Activated CD8-positive, alpha-beta T cell treated with anti-CD3 and anti-CD28 coated beads for 36 hours (primary cell): ENCODE results near the gene WDR70. TPM values are rescaled to one million over a fixed set of nuclear protein-coding genes. Genes with fewer than 3 reads are reported as not detected.
"Not testable (repeated sequence)": the region's sequence is repeated elsewhere in the genome, so short reads cannot be mapped to it uniquely, and the experiment has no call there.

Experiments used
- ATAC-seq: fragments of 200-7000 bp; cut with Tn5 transposase; one replicate; pipeline ENCODE4 v1.10.0; 2021; ENCODE audit warnings: mild to moderate bottlenecking, moderate library complexity
- CTCF ChIA-PET: fragments of 350-600 bp; sonication (Branson Sonifier 250); formaldehyde crosslinking; loops from one replicate; lab custom pipeline; 2021; ENCODE audit warnings: antibody characterized with exemption; lab: Charles Lee
- POLR2A ChIA-PET: fragments of 350-600 bp; sonication (Branson Sonifier 250); formaldehyde crosslinking; loops from one replicate; lab custom pipeline; 2021; ENCODE audit warnings: antibody characterized with exemption; lab: Charles Lee
- DNase-seq: peaks from one replicate; pipeline ENCODE4 v3.0.0-alpha.2; 2020
- H3K27ac Mint-ChIP-seq: one replicate; pipeline ENCODE4 v1.8.0; 2021; ENCODE audit warnings: mild to moderate bottlenecking, mixed read lengths
- H3K27me3 Mint-ChIP-seq: one replicate; pipeline ENCODE4 v1.8.0; 2021; ENCODE audit warnings: mixed read lengths
- H3K36me3 Mint-ChIP-seq: one replicate; pipeline ENCODE4 v1.8.0; 2021; ENCODE audit warnings: low read depth, mixed read lengths
- H3K4me1 Mint-ChIP-seq: one replicate; pipeline ENCODE4 v1.8.0; 2021; ENCODE audit warnings: low read depth, mixed read lengths
- H3K4me3 Mint-ChIP-seq: one replicate; pipeline ENCODE4 v1.8.0; 2021; ENCODE audit warnings: mild to moderate bottlenecking, moderate library complexity, mixed read lengths
- H3K9me3 Mint-ChIP-seq: one replicate; pipeline ENCODE4 v1.8.0; 2021; ENCODE audit warnings: mixed read lengths
- intact Hi-C: fragments of 100-400 bp; cut with micrococcal nuclease; formaldehyde crosslinking; loops from one replicate; pipeline ENCODE4 v1.10.0; 2022
- total RNA-seq, 2 experiments: library from RNA; stranded (reverse); gene quantifications; one replicate each; pipeline ENCODE4 v1.2.3, GENCODE V29; 2021
- TF ChIP-seq, protein P1 (sequence below): fragments of 200-600 bp; IDR thresholded peaks from one replicate; pipeline ENCODE4 v1.8.0; 2022; ENCODE audit warnings: antibody characterized with exemption, mild to moderate bottlenecking

WDR70 gene
- total RNA-seq, 2 experiments from 2014 or later: 30.8 to 32.7 TPM

DNA sequence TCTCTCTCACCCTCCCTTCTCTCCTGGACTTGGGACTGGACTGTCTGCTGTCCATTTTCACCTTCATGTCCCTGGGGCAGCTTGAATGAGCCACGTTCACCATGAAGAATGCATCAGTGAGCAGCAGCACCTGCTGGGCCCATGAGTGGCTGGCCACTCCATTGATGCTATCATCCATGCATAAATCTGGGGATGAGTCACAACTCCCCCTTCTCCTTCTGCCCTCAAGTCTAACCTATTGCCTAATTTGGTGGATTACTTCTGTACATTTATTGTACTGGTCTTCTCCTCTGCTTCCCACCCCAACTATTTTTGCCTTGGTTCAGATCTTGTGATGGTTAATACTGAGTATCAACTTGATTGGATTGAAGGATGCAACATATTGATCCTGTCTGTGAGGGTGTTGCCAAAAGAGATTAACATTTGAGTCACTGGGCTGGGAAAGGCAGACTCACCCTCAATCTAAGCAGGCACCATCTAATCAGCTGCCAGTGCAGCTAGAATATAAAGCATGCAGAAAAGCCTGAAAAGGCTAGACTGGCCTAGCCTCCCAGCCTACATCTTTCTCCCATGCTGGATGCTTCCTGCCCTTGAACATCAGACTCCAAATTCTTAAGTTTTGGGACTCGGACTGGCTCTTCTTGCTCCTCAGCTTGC lies 414.0 kb downstream of the WDR70 start:
- TF ChIP-seq, protein P1, sequence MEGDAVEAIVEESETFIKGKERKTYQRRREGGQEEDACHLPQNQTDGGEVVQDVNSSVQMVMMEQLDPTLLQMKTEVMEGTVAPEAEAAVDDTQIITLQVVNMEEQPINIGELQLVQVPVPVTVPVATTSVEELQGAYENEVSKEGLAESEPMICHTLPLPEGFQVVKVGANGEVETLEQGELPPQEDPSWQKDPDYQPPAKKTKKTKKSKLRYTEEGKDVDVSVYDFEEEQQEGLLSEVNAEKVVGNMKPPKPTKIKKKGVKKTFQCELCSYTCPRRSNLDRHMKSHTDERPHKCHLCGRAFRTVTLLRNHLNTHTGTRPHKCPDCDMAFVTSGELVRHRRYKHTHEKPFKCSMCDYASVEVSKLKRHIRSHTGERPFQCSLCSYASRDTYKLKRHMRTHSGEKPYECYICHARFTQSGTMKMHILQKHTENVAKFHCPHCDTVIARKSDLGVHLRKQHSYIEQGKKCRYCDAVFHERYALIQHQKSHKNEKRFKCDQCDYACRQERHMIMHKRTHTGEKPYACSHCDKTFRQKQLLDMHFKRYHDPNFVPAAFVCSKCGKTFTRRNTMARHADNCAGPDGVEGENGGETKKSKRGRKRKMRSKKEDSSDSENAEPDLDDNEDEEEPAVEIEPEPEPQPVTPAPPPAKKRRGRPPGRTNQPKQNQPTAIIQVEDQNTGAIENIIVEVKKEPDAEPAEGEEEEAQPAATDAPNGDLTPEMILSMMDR: no peak
- CTCF ChIA-PET: no interaction called here
- Mint-ChIP-seq H3K27ac (no peak overlapping the region), H3K4me1 (no peaks in the 10 kb centered on the region), H3K36me3 (no peaks in the 10 kb centered on the region), H3K27me3 (peaks cover 2% of the 10 kb centered on the region), H3K9me3 (peaks cover 7% of the 10 kb centered on the region), H3K4me3 (no peak overlapping the region)
- DNase-seq (no peak), ATAC-seq (no peak)
- intact Hi-C loops: no loop called here
- POLR2A ChIA-PET: no interaction called here

DNA sequence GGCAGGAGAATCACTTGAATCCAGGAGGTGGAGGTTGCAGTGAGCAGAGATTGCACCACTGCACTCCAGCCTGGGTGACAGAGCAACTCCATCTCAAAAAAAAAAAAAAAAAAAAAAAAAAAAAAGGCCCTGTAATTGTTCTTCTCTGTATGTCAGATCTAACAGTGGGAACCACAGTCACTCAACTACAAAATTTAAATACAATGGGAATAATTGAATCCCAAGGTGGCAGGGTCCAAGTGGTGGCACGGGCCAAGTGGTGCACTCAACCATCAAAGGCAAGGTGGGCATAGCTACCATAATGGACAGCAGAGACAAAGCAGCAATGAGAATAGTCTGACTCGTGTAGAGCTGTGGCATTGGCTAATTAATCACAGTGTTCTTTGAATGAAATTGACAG lies 416.2 kb downstream of the WDR70 start:
- CTCF ChIA-PET, intact Hi-C loops, ATAC-seq, H3K4me3 Mint-ChIP-seq, H3K27me3 Mint-ChIP-seq, DNase-seq, H3K36me3 Mint-ChIP-seq, POLR2A ChIA-PET, H3K4me1 Mint-ChIP-seq, H3K9me3 Mint-ChIP-seq, H3K27ac Mint-ChIP-seq: not testable (repeated sequence)

DNA sequence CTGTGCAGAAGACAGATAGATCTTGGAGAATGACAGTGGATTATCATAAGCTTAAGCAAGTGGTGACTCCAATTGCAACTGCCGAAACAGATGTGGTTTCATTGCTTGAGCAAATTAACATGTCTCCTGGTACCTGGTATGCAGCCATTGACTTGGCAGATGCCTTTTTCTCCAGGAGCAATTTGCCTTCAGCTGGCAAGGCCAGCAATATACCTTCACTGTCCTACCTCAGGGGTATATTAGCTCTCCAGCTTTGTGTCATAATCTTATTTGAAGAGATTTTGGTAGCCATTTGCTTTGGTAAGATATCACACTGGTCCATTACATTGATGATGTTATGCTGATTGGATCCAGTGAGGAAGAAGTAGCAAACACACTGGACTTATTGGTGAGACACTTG lies 417.3 kb downstream of the WDR70 start:
- H3K36me3 Mint-ChIP-seq, H3K27me3 Mint-ChIP-seq, DNase-seq, H3K9me3 Mint-ChIP-seq, H3K4me1 Mint-ChIP-seq, intact Hi-C loops, POLR2A ChIA-PET, H3K27ac Mint-ChIP-seq, H3K4me3 Mint-ChIP-seq, CTCF ChIA-PET, ATAC-seq: not testable (repeated sequence)

GRCh38 chr5:37799865-37800421 lies 420.8 kb downstream of the WDR70 start:
- CTCF ChIA-PET: no interaction called here
- no peak for DNase-seq
- no peak overlapping the region for H3K4me3 Mint-ChIP-seq
- intact Hi-C loops: no loop called here
- no peaks in the 10 kb centered on the region for H3K4me1 Mint-ChIP-seq
- POLR2A ChIA-PET: no interaction called here
- no peaks in the 10 kb centered on the region for H3K36me3 Mint-ChIP-seq
- ATAC-seq: no peak
- peaks cover 3% of the 10 kb centered on the region for H3K9me3 Mint-ChIP-seq
- TF ChIP-seq, protein P1: no peak
- H3K27me3 Mint-ChIP-seq: no peaks in the 10 kb centered on the region
- H3K27ac Mint-ChIP-seq: no peak overlapping the region

DNA sequence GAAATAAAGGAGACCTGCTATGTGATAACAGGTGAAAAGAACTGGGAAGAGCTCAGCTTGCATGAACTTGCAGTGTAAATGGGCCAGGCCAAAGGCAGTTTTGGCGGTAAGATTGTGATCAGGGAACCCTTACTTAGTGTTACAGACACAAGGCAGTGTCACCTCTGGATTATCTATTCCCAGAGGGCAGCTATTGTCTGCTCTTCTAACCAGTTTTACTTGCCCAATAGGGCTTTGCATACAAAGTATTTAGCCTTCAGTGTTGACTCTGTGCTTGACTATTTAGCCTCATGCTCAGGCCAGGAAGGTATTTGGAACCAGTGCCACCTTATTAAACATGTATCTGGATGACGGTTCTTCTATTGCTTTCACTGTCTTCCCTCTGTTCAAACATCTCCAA lies 422.4 kb downstream of the WDR70 start:
- H3K27ac Mint-ChIP-seq: no peak overlapping the region
- H3K9me3 Mint-ChIP-seq: no peaks in the 10 kb centered on the region
- no peak for ATAC-seq
- TF ChIP-seq, protein P1: no peak
- no peak overlapping the region for H3K4me3 Mint-ChIP-seq
- CTCF ChIA-PET: no interaction called here
- H3K36me3 Mint-ChIP-seq: no peaks in the 10 kb centered on the region
- DNase-seq: no peak
- POLR2A ChIA-PET: no interaction called here
- intact Hi-C loops: no loop called here
- H3K4me1 Mint-ChIP-seq: no peaks in the 10 kb centered on the region
- H3K27me3 Mint-ChIP-seq: peaks cover 6% of the 10 kb centered on the region

Other genes starting within 250 kb of the WDR70 start
- 1 to 10 TPM; 4.8 to 4.9 TPM for gene CPLANE1, start 129.9 kb upstream of the WDR70 start, total RNA-seq
- 10 to 100 TPM; 89.9 to 92.7 TPM for gene NUP155, start 8.2 kb upstream of the WDR70 start, total RNA-seq